GM21367 (cell line): Measurements from ENCODE around the gene CLCNKB.
"Not testable (repeated sequence)": the region's sequence is repeated elsewhere in the genome, so short reads cannot be mapped to it uniquely, and the experiment has no call there.

Experiments used
- ATAC-seq: cut with Tn5 transposase; IDR thresholded peaks from one replicate; pipeline ENCODE4 v1.9.1; 2021; ENCODE audit not compliant: unreplicated experiment

CLCNKB gene

DNA sequence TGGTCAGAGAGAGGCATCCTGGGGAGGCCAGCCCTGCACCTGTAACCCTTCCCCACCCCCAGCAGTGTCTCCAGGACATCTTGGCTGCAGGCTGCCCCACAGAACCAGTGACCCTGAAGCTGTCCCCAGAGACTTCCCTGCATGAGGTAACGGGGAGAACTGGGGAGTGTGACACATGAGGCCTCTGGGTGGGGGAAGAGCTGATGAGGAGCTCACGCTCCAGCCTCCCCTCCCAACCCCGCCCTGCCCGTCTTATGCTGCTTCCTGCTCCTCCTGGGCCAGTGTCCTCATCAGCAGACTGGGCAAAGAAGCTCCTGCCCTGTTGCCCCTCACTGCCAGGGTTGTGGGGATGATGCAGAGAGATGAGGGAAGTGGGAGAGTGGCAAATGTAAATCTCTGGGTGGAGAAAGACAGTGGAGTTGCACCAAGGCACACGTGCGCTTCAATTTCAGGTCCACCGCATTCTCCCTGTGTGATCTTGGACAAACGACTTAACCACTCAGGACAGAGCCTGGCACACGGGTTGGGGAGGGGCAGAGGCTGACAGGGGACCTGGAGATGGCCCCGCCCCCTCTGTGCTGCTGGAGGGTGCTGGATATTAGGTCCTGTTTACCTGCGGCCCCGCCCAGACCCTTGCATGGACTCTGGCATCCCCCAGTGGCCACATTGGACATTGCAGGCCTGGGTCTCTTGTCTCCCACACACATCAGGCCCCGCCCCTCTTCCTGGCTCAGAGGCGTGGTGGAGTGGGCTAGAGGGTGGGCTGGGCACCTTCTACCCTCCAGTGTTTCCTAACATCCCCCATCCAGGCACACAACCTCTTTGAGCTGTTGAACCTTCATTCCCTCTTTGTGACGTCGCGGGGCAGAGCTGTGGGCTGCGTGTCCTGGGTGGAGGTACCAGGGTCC is 12.3 kb downstream of the CLCNKB start:
- ATAC-seq, result no peak

DNA sequence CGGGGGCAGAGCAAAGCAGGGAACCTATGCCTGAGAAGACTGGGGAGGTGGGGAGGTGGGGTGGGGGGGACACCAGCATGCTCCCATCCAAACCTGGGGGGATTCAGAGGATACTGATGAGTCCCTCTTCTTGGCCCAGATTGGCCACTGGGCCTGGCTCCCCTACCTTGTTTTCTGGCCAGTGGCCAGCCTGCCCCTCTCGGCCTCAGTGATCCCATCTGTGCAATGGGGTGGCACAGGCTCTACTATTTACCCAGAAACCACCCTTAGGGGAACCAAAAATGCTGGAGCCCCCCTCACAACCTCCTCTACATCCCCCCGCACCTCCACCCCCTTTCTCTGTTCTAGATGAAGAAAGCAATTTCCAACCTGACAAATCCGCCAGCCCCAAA is 12.9 kb downstream of the CLCNKB start:
- not testable (repeated sequence) for ATAC-seq

DNA sequence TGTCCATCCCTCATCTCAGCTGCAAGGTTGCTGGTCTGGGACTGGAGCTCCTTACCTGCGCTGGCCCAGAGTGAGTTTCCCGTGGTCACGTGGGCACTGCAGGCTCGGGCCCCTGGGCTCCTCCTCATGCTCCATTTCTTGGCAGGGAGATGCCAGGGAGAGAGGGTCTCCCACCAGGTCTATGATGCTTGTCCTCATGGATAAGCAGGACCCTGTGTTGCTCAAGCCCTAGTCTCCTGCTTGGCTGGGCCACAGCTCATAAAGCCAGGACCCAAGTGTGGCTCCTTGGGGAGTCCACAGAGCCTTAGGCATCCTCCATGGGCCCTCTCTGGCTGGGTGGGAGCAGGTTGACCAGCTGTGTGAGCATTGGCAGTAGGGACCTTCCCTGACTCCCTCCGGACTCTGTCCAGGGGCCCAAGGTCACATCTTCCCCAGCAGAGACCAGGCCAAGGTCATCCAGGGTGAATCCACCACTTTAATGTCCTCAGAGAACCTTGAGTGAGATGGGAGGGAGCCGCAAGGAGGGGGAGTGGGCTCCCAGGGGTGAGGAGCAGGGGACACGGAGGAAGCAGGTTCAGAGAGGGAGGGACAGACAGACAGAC is 13.8 kb downstream of the CLCNKB start:
- ATAC-seq, result not testable (repeated sequence)

DNA sequence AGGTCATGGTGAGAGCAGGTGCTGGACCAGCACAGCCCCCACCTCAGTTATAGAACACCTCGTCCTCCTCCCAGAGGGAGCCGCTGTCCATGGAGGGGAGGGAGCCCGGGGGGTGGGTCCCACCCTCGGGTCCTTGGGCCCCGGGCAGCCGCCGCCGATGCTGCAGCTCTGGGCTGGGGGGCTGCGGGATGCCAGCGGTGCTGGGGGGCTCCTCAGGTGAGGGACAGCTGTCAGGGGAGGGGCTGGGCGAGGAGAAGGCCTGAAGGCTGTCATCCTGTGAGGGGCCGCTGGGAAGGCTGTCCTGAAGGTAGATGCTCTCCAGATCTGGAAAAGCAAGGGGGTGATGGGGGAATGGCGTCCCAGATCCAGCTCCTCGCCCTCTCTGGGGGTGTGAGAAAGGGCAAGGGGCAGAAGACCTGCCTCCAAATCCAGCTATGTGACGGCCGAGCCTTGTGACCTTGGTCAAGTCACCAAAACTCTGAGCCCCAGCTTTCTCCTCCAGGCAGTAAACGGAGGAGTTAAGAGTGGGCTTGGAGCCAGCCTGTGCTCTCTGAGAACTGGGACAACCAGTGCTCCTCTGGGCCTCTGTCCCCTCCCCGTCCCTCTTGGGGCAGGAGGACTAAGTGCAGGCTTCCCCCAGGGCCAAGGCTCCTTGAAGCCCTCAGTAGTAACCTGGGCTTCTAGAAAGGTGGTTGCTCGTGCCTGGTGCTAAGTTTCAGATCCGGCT is 15.0 kb downstream of the CLCNKB start:
- not testable (repeated sequence) for ATAC-seq

DNA sequence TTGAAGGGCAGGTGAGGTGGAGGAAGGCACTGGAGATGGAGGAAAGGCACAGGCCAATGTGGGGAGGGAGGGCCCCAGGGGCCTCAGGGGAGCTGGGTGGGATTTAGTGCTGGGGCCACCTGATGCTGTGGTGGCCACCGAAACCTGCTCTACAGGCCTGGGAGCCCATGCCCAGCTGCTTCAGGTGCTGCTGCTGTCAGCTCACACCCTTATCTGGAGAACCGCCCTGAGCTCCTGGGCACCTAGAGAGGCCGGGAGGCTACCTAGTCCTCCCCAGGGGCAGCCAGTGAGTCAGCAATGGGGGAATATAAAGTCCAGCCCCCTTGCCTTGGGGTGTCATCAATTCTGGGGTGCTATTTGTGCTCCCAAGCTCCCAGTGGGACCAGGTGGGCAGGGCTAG is 17.7 kb downstream of the CLCNKB start:
- ATAC-seq, result no peak

DNA sequence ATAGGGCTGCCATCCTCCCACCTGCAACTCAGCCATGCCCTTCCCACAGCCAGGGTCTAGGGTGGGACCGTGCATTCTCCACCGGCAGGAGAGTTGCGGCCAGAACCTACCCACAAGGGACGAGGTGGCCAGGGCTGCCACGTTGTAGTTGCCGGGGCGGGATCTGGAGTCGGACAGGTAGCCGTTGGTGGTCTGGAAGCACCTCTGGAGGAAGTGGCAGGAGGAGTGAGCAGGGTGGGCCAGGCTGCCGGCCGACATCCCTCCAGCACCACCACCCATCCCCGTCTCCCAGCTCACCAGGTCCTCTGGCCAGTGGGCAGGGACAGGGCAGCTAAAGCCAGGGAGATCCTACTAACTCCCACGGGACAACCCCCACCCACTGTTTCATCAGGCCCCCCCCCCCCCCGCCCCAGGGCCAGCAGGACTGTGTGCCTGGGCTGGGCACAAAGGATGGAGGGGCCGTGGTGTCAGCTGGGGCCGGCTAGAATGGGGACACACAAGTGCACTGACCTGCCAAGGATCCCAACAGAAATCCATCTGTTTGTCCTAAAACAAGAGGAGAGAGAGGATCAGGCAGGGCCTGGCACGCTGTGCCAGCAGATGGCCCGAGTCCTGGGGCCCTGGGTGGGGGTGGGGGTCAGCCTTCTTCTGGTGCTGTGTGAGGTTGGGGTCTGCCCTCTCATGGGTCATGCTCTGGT is 18.6 kb downstream of the CLCNKB start:
- ATAC-seq, result not testable (repeated sequence)

DNA sequence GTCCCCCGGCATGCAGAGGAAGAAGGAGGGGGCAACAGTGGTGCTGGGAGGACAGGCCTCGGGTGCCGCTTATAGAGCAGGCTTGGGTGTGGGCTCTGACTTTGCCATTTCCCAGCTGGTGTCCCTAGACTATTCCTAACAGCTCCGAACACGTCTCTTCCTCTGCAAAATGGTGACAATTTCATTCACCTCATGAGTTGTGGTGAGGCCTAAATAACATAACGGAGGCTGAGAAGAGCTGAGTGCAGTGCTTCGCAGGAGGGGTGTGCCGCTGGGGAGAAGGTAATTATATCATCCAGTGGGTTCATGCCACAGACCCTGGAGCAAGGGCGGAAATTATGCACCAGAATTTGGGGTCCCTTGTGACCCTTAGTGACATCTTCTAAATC is 19.1 kb downstream of the CLCNKB start:
- not testable (repeated sequence) for ATAC-seq

DNA sequence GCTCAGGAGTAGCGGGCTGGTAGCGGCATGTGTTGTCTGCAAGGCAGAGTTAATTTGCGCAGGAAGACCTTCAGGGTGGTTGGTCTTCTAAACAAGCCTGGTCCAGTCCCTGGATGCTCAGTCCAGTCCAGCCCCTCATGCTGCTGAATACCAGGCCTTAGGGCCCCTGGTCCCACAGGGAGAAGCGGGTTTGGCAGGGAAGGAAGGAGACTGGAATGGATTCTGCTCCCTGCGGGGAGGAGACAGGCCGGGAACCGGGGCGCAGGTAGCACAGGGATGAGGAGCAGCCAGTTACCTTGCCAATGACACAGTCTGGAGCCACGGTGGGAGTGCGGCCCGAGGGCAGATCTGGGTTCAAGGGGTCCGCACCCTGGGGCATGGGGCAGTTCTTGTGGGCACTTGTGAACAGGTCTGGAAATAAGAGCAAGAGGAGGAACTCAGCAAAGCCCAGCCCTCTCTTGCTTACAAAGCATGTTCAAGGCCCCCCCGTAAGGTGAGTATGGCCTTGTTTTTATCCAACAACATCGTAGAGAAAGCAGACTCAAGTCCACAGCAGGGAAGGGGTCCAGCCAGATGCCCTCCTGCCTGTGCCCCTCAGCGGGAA is 19.7 kb downstream of the CLCNKB start:
- ATAC-seq, result no peak

DNA sequence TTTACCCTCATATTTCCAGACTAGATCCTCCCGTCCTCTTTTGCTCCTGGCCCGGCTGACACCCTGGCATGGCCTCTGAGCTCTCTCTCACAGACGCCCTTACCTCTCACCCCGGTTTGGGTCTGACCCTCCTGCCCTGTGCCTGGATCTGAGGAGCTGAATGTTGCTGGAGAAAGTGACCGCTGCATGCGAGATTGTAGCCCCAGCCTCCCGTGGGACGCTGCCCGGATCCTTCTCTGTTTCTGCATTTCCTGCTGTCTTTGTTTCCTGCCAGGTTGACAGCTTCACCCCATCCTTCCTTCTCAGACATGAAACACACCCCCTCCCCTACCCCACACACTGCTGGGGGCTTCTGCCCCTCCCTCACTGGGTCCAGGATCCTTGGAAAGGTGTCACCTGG is 20.3 kb downstream of the CLCNKB start:
- no peak for ATAC-seq

DNA sequence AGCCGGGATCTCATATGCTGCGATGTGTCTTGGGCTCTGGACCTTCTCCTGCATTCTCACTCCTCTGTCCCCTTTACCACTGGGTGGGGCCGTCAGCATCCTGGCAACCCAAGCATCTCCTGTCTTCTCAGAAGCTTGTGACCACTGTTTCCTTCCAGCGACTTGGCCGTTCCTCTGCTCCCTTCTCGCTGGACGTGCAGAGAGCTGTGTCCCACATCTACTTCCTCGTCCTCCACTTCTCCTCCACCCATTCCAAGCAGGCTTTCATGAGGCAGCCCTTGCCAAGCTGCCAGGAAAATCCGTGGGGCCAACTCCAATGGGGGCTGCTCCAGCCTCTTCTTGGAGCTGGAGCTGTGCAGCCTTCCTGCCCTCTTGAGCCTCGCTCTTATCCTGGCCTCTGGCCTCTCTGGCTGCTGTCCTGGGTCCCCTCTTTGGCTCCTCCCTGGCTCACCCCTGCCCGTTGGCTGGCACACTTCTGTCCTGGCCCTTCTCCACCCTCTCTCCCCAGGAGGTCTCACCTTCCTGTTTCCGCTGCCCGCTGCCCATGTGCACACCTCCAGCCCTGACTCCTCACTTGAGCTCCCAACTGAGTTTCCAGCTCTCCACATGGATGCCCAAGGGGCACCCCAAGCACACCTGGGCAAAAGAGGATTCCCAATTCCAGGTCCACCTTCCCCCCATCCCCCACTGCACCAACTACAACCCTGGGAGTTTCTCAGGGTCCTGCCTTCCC is 21.1 kb downstream of the CLCNKB start:
- no peak for ATAC-seq

DNA sequence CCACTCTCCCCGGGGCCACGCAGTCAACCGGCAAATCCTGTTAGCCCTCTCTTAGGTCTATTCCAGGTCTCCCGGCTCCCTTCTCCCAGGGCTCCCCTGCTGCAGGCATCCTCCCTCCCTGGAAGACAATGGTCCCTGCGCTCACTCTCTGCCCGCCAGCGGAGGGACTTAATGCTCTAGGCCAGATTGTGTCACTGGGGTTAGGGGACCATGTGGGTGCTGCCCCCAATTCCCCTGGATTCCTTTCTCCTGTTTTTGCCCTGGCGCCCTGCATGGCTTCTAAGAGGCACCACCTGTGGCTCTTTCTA is 21.6 kb downstream of the CLCNKB start:
- no peak for ATAC-seq

DNA sequence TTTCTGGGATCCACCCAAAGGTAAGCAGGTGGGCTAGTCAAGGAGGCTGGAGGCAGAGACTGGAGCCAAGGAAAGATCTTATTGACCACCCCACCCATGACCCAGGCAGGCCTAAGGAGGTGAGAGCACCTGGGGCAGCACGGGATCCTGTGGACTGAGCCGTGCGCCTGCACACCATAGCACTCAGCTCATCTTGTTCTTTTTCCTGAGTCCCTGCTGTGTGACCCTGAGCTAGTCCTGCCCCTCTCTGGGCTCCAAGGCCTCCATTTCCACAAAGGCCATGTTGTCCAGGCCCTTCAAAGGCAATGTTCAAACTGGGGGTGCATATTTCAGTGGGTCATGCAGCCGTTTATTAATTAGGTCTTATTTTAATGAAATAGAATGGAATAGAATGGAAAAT is 22.7 kb downstream of the CLCNKB start:
- ATAC-seq, result no peak

DNA sequence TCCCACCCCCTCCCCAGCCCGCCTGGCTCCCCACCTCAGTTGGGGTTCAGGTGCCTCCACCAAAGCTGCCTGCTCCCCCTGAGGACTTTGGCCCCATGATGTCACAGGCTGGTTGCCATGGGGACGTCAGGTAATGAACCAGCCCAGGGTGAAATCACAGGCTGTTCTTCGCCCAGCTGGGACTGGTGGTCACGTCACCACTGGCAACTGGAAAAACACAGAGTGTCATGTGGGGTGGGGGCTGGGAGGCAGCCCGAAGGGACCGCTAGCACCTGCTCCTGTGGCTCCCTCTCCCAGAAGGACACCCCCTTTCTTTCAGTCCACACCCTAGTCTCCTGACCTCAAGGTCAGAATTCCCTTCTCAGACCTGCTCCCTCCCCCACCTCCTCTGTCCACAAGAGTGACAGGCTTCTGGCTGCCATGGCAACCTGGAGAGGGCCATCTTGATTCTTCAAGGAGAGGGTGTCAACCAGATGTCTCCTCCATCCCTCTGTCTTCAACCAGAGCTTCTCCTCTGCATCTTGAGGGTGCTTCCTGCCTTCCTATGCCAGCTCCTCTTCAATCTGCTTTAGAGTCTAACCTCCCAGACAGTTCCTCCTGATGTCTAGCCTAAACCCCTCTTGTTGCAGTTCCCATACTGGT is 23.7 kb downstream of the CLCNKB start:
- no peak for ATAC-seq

DNA sequence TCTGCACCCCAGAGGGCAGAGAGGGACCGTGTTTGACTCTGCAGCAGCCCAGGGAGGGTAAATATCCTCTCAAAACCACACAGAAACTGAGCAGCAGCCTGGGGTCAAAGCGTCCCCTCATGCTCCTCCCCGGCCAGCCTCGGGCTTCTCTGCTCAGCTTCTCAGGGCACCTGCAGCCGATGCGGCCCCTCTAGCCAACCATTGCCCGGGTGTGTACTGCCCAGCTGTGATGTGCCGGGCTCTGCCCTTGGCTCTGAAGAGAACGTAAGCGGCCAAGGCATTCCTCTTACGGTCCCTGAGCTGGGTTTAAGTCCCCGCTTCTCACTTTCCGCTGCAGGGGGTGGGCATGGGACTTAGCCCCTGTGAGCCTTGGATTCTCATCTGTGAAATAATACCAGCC is 24.4 kb downstream of the CLCNKB start:
- ATAC-seq, result no peak

DNA sequence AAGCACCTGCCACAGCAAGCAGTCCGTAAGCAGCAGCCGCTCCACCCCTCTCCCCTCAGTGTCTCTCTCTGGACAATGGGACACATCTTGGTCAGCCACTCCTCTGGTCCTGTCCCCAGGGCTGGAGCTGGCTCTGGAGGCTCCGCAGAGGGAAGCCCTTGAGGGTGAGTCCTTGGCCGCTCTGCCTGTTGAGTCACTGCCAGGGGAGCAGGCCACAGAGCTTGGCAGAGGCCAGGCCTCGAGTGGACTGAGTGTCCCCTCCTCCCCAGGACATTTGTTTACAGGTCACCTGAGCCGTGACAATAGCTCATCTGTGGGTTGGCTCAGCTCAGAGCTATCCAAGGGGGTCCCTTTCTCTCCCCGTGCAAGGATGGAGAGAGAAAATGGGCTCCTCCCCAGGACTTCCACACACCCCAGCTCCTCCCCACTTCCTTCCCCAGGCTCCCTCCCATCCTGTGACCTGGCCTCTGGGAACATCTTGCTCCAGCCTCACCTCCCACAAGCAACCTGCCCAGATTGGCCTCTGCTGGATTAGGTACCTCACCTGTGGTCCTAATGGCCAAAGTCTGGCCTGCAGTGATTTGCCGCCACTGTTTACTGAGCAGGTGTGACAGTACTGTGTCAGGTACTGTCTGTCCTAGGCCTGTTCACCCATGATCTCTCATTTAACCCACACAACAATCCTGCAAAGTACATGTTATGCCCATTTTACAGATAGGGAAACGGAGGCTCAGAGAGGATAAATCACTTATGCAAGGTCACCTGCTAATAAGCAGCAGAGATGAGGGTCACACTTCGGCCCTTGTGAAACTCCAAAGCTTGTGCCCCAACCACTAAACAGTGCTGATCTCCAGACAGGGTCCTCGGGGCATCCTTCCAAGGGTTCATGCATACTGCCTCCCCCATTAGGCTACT is 25.0 kb downstream of the CLCNKB start:
- ATAC-seq, result no peak

DNA sequence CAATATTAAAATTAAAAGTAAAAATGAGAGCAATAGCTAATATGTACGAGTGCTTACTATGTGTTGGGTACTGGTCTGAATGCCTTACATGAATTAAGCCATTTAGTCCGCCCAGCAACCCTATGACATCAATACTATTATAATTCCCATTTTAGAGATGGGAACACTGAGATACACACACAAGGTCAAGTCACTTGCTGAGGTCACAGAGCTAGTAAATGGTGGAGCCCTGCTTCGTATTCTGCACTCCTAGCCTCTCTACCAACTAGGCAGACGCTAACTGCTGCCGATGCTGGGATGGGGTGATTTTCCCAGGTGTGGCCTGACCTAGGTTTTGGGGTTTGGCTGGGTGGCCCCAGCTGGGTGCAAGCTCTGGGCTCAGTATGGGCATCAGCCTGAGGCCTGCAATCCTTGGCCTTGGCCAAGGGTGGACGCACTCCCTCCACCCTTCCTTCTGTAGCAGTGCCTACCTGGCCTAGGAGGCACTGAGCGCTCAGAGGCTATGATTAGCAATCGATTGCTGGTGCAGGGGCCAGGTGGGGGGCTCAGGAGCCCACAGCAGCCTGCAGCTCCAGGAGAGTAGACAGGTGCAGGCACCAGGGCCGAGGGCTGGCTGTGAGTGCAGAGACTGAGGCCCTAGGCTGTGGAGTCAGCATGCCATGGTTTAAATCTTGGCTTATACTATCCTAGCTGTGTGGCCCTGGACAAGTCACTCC is 27.2 kb downstream of the CLCNKB start:
- ATAC-seq, result no peak

DNA sequence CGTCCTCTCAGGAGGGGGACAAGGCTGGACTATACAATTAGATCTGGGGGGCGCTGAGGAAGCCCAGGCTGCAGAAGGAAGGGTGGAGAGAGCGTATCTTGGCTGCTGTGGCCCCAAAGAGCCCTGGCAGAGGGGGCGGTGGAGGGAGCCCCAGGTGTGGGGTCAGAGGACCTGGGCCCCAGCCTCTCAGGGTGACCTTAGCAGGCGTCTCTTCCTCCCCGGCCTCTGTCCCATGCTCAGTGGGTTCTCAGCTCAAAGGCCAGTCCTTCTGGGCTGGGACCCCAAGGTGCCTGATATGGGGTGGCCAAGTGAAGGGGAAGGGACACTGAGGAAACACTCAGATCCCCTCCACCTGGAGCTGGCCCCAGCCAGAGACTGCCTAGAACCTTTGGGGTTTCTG is 28.0 kb downstream of the CLCNKB start:
- no peak for ATAC-seq

DNA sequence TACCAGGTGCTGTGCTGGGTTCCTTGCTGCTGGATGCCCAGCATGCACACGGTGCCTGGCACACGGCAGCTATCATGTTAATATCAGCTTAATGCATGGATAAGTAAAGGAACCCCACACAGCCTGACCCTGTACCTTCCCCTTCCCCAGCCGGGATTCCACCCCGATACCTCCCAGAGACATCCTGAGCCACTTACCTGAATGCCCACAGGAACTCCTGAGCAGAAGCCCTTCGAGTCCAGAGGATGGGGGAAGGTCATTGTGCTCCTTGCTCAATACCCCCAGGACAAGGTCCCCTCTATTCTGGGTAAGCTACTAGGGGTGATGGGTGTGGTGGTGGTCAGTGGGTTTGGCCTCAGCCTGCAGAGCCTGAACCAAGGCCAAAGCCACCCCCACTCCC is 28.5 kb downstream of the CLCNKB start:
- no peak for ATAC-seq
